OCI-LY3 (cell line): ENCODE measurements around the gene HCRTR1.

Experiments used
- H2AFZ ChIP-seq: fragments of 200-600, 300-600 bp; shearing (Covaris generic); 2 replicates; pipeline ENCODE4 v1.6.0; 2014; ENCODE audit warnings: antibody characterized with exemption, low read depth, low read length
- H3K27ac ChIP-seq: fragments of 200-600, 300-600 bp; sonication (generic); 2 replicates; pipeline ENCODE4 v1.5.1; 2014; ENCODE audit warnings: mild to moderate bottlenecking, low read length, moderate library complexity, mixed read lengths
- H3K27me3 ChIP-seq: fragments of 200-600, 300-600 bp; sonication (generic); 2 replicates; pipeline ENCODE4 v1.6.1; 2014; ENCODE audit warnings: low read depth, low read length, mixed read lengths
- H3K36me3 ChIP-seq: fragments of 200-600, 300-600 bp; sonication (generic); replicated peaks from 2 replicates; pipeline ENCODE3; 2014; ENCODE audit warnings: low read depth, low read length, mixed read lengths
- H3K4me1 ChIP-seq: fragments of 300-600, 200-600 bp; sonication (generic); 2 replicates; pipeline ENCODE4 v1.6.1; 2014; ENCODE audit warnings: low read length, mixed read lengths
- H3K4me2 ChIP-seq: fragments of 200-600, 300-600 bp; sonication (generic); 2 replicates; pipeline ENCODE4 v1.6.1; 2014; ENCODE audit warnings: low read length, mixed read lengths
- H3K4me3 ChIP-seq: fragments of 300-600, 200-600 bp; sonication (generic); 2 replicates; pipeline ENCODE4 v1.5.1; 2014; ENCODE audit warnings: antibody characterized with exemption, mild to moderate bottlenecking, low read length, moderate library complexity
- H3K79me2 ChIP-seq: fragments of 300-600, 200-600 bp; shearing (Covaris generic); 2 replicates; pipeline ENCODE4 v1.6.1; 2014; ENCODE audit warnings: mild to moderate bottlenecking, low read length, mixed read lengths
- H3K9ac ChIP-seq: fragments of 300-600, 200-600 bp; shearing (Covaris generic); 2 replicates; pipeline ENCODE4 v1.6.0; 2014; ENCODE audit warnings: mild to moderate bottlenecking, low read length, moderate library complexity
- H3K9me3 ChIP-seq: fragments of 200-600, 300-600 bp; shearing (Covaris generic); 2 replicates; pipeline ENCODE4 v1.6.1; 2014; ENCODE audit warnings: low read length, mixed read lengths; ENCODE audit not compliant: insufficient read depth
- H4K20me1 ChIP-seq: fragments of 200-600, 300-600 bp; sonication (generic); 2 replicates; pipeline ENCODE4 v1.6.1; 2016; ENCODE audit warnings: low read length, mixed read lengths; ENCODE audit not compliant: insufficient read depth
- EZH2phosphoT487 ChIP-seq: fragments of 200-600 bp; shearing (Covaris generic); IDR thresholded peaks from 2 replicates; pipeline ENCODE4 v1.6.1; 2018; ENCODE audit warnings: antibody characterized with exemption, mixed run types, low read depth
- TF ChIP-seq, protein P1 (sequence below): fragments of 200-600, 300-600 bp; sonication (generic); IDR thresholded peaks from 2 replicates; pipeline ENCODE4 v1.5.1; 2014; ENCODE audit warnings: antibody characterized with exemption, low read length, low read depth

Gene HCRTR1

DNA sequence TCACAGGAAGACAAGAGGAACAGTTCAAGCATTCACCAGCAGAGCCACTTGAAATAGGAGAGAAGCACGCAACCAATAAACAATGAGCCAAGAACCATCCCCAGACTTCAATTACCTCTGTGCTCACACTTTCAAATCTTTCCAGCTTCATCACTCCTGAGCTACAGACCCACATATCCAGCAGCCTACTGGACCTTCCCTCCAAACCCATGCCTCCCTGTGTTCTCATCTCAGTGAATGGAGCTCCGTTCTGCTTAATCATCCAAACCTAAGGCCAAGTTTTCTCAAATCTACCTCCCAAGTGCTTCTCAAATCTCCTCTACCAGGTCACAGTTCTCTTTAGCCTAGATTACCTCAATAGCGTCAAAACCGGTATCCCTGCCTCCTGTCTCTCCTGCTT is 23.5 kb downstream of the HCRTR1 start:
- no peak overlapping the region for H3K9ac ChIP-seq
- no peak overlapping the region for H2AFZ ChIP-seq
- no peak overlapping the region for H3K27ac ChIP-seq

DNA sequence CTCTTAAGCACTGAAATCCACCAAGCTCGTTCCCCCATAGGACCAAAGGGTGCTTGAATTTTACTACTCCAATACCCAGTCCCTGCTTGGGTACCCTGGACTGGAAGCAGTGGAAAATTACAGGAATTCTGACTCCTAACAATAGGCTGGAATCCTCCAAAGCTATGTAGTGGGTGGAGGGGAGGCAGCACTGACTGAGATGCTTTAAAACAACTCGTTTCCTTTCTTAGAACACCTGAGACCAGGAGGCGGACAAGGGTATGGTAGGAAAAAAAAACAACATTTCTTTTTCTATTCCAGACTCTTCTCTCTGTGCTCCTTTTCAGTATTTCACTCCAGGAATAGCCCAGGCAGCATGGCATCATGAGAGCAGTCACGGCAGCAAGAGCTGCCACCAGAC is 24.9 kb downstream of the HCRTR1 start:
- H3K4me3 ChIP-seq = no peak overlapping the region
- H3K9me3 ChIP-seq = no peaks in the 10 kb centered on the region
- no peak overlapping the region for H2AFZ ChIP-seq
- no peaks in the 10 kb centered on the region; the same call in 1 of the 2 replicates for H4K20me1 ChIP-seq
- no peak overlapping the region for H3K4me2 ChIP-seq
- no peaks in the 10 kb centered on the region for H3K27me3 ChIP-seq
- H3K27ac ChIP-seq = no peak overlapping the region
- no peak for TF ChIP-seq EZH2phosphoT487
- TF ChIP-seq, protein P1, sequence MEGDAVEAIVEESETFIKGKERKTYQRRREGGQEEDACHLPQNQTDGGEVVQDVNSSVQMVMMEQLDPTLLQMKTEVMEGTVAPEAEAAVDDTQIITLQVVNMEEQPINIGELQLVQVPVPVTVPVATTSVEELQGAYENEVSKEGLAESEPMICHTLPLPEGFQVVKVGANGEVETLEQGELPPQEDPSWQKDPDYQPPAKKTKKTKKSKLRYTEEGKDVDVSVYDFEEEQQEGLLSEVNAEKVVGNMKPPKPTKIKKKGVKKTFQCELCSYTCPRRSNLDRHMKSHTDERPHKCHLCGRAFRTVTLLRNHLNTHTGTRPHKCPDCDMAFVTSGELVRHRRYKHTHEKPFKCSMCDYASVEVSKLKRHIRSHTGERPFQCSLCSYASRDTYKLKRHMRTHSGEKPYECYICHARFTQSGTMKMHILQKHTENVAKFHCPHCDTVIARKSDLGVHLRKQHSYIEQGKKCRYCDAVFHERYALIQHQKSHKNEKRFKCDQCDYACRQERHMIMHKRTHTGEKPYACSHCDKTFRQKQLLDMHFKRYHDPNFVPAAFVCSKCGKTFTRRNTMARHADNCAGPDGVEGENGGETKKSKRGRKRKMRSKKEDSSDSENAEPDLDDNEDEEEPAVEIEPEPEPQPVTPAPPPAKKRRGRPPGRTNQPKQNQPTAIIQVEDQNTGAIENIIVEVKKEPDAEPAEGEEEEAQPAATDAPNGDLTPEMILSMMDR = no peak
- no peak overlapping the region for H3K9ac ChIP-seq
- H3K79me2 ChIP-seq = peaks cover 56% of the 10 kb centered on the region
- peaks cover 42% of the 10 kb centered on the region for H3K4me1 ChIP-seq
- no peaks in the 10 kb centered on the region for H3K36me3 ChIP-seq

More for the DNA sequence above, 23.5 kb downstream of the HCRTR1 start:
- Histone ChIP-seq H3K4me2 (no peak overlapping the region), H3K9me3 (no peaks in the 10 kb centered on the region), H3K4me1 (peaks cover 48% of the 10 kb centered on the region), H3K36me3 (no peaks in the 10 kb centered on the region), H3K27me3 (no peaks in the 10 kb centered on the region), H3K4me3 (no peak overlapping the region), H4K20me1 (no peaks in the 10 kb centered on the region; the same call in 1 of the 2 replicates), H3K79me2 (peaks cover 70% of the 10 kb centered on the region)
- no peak for TF ChIP-seq EZH2phosphoT487
- TF ChIP-seq, protein P1 = no peak

DNA sequence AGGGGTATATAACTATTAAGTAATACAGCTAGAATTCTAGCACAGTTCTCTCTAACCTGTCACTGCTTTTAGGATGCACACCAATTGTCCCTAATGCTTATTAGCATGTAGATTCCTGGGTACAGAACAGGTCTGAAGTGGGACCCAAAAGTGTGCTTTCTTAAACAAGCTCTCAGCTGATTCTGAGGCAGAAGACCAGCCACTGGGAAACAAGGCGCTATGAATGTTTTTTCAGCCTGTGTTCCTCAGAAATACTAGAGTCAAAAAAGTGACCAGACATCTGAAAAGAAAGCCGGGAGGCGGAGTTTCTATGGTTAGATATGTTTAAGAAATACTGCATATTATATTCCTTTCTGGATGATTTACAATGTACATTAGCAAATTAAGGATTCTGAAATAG is 25.4 kb downstream of the HCRTR1 start:
- Histone ChIP-seq H4K20me1 (no peaks in the 10 kb centered on the region; the same call in 1 of the 2 replicates), H3K4me3 (no peak overlapping the region), H3K79me2 (peaks cover 50% of the 10 kb centered on the region), H3K4me1 (peaks cover 36% of the 10 kb centered on the region), H3K27ac (no peak overlapping the region), H2AFZ (no peak overlapping the region), H3K36me3 (no peaks in the 10 kb centered on the region), H3K4me2 (no peak overlapping the region), H3K9ac (no peak overlapping the region), H3K27me3 (no peaks in the 10 kb centered on the region), H3K9me3 (no peaks in the 10 kb centered on the region)
- TF ChIP-seq, protein P1 = no peak
- TF ChIP-seq EZH2phosphoT487 = no peak

DNA sequence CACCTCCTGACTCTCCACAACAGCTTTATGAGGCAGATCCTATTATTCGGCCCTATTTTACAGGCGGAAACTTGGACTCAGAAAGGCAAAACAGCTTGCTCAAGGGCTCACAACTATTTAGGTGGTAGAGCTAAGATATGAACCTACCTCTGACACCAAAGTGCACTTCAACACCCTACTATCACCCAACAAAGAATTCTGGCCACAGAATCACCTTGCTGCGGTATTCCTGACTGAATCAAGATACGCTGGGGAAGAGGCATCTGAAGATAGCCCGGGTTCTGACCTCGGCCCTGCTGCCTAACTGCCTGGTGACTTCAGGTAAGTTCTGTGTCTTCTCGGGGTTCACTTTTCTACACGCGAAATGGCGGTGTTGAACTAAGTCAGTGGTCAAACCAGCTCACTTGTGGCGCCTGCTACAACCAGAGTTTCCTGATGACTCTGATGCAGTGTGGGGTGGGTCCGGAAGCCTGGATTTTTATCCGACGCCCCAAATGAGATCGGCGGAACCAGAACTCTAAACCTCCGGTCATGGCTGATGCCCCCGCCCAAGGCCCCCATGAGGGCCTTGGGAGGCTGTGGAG is 26.6 kb downstream of the HCRTR1 start:
- Histone ChIP-seq H2AFZ (peak overlapping the region; percentile 95; the same call in 1 of the 2 replicates), H3K4me3 (peak overlapping the region; percentile 81), H3K4me1 (peaks cover 25% of the 10 kb centered on the region), H4K20me1 (no peaks in the 10 kb centered on the region), H3K27me3 (no peaks in the 10 kb centered on the region), H3K36me3 (no peaks in the 10 kb centered on the region), H3K4me2 (peak overlapping the region; percentile 96), H3K9ac (peak overlapping the region; percentile 88), H3K79me2 (peaks cover 39% of the 10 kb centered on the region), H3K27ac (peak overlapping the region; percentile 81), H3K9me3 (no peaks in the 10 kb centered on the region)
- TF ChIP-seq, protein P1 = no peak
- TF ChIP-seq EZH2phosphoT487 = no peak
